ENCODE data around the gene LYPD6B. TPM values are rescaled to one million over a fixed set of nuclear protein-coding genes. Genes with fewer than 3 reads are reported as not detected.

LYPD6B gene
- total and polyA plus RNA-seq, 2 donors from 2014 or later, result 9.4 to 17.6 TPM

DNA sequence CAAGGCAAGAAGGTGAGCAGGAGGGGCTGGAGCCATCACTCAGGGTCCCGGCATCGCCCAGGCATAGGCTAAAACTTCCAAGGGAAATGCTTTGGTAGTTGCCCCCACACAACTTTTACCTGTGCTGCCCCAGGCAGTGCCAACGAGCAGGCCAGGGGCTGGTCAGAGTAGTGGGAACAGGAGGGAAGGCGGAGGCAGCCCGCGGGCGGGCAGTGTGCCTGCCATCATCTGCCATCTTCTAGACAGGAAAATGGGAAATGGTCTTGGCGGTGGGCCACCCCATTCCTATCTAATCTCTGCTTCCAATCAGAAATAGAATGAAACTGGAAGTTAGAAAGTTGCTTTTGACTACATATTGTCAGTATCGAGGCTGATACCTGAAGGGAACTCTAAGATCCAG, 26.0 kb upstream of the LYPD6B start:
- H3K4me1 ChIP-seq (ENCODE audit: control insufficient read depth in 2 of 3, insufficient read depth in 2 of 3, low read depth in 1 of 3, low read length in 3 of 3), result peaks cover 0 to 7% (median 6%) of the 10 kb centered on the region in 3 donors
- FAIRE-seq (no peak), DNase-seq (no peak)
- H3K36me3 ChIP-seq (ENCODE audit: control insufficient read depth in 2 of 3, insufficient read depth in 3 of 3, low read length in 3 of 3), result no peaks in the 10 kb centered on the region
- H3K9ac ChIP-seq (ENCODE audit: low read length in 3 of 3), result no peak overlapping the region
- H3K27me3 ChIP-seq (ENCODE audit: control insufficient read depth, insufficient read depth, low read length), result no peaks in the 10 kb centered on the region
- intact Hi-C loops (cut with DNase I), result no loop called here
- no peak overlapping the region for H3K27ac ChIP-seq (ENCODE audit: low read depth in 2 of 2, low read length in 2 of 2)
- H3K4me3 ChIP-seq (ENCODE audit: low read length in 3 of 3), result no peak overlapping the region
- H3K9me3 ChIP-seq (ENCODE audit: control insufficient read depth in 2 of 3, insufficient read depth in 1 of 3, low read length in 3 of 3), result no peaks in the 10 kb centered on the region
- TF ChIP-seq, protein P1, sequence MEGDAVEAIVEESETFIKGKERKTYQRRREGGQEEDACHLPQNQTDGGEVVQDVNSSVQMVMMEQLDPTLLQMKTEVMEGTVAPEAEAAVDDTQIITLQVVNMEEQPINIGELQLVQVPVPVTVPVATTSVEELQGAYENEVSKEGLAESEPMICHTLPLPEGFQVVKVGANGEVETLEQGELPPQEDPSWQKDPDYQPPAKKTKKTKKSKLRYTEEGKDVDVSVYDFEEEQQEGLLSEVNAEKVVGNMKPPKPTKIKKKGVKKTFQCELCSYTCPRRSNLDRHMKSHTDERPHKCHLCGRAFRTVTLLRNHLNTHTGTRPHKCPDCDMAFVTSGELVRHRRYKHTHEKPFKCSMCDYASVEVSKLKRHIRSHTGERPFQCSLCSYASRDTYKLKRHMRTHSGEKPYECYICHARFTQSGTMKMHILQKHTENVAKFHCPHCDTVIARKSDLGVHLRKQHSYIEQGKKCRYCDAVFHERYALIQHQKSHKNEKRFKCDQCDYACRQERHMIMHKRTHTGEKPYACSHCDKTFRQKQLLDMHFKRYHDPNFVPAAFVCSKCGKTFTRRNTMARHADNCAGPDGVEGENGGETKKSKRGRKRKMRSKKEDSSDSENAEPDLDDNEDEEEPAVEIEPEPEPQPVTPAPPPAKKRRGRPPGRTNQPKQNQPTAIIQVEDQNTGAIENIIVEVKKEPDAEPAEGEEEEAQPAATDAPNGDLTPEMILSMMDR (IDR thresholded peaks at IDR 0.05; ENCODE audit: borderline replicate concordance, extremely low read depth, insufficient read depth), result no peak

DNA sequence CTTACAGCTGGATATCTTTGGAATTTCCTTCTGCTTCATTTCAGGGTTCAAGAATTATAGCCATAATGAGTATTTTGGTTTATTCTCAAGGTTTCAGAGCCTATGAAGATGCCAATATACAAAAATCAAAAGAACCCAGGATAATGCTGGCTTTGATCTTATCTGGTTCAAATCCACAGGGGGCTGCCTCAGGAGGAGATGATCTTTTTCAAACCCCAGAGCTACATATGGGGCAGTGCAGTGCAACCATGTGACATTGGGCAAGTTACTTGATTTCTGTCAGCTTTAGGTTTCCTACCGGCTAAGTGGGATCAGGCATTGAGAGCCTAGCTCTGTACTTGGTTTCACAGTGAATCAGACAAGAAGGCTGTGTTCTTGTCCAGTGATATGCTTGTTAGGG, 23.0 kb upstream of the LYPD6B start:
- no peak overlapping the region for H3K27ac ChIP-seq (ENCODE audit: low read depth in 2 of 2, low read length in 2 of 2)
- intact Hi-C loops (cut with DNase I), result loop anchor here (5.0 kb wide), 1 partner anchor 547 kb away; no protein-coding TSS in a partner anchor
- H3K27me3 ChIP-seq (ENCODE audit: control insufficient read depth, insufficient read depth, low read length), result no peaks in the 10 kb centered on the region
- FAIRE-seq, result no peak
- peaks cover 0 to 7% (median 6%) of the 10 kb centered on the region in 3 donors for H3K4me1 ChIP-seq (ENCODE audit: control insufficient read depth in 2 of 3, insufficient read depth in 2 of 3, low read depth in 1 of 3, low read length in 3 of 3)
- TF ChIP-seq, protein P1 (IDR thresholded peaks at IDR 0.05; ENCODE audit: borderline replicate concordance, extremely low read depth, insufficient read depth), result no peak
- H3K9ac ChIP-seq (ENCODE audit: low read length in 3 of 3), result no peak overlapping the region
- no peaks in the 10 kb centered on the region for H3K9me3 ChIP-seq (ENCODE audit: control insufficient read depth in 2 of 3, insufficient read depth in 1 of 3, low read length in 3 of 3)
- DNase-seq, result no peak
- no peak overlapping the region for H3K4me3 ChIP-seq (ENCODE audit: low read length in 3 of 3)
- no peaks in the 10 kb centered on the region for H3K36me3 ChIP-seq (ENCODE audit: control insufficient read depth in 2 of 3, insufficient read depth in 3 of 3, low read length in 3 of 3)

DNA sequence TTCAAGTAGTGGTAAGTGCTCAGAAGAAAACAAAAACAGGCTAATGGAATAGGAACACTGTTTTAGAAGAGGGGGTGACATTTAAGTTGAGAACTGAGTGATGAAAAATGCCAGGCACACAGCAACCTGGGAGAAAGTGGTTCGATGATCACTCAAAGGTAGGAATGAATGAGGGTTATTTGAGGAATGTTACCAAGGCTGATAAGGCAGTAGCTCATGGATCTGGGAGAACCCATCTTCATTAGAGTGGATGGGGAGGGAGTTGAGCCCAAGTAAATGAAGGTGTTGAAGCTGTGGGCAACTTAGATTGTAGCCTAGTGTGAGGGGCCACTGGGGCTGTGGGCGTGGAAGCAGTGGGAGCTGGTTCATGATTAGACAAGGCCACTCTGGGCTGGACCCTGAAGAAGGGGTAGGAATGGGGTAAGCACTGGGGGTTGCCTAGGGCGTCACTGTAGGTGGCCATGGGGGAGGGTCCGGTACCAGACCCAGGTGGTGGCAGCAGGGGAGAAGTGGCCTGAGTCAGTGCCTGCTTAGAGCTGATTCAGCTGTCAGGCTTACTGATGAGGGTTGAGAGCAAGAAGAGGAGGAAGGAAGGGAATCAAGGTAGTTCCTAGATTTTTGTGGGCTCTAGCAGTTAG, 22.5 kb upstream of the LYPD6B start:
- Histone ChIP-seq H3K27me3 (ENCODE audit: control insufficient read depth, insufficient read depth, low read length) (no peaks in the 10 kb centered on the region), H3K4me3 (ENCODE audit: low read length in 3 of 3) (no peak overlapping the region), H3K9me3 (ENCODE audit: control insufficient read depth in 2 of 3, insufficient read depth in 1 of 3, low read length in 3 of 3) (no peaks in the 10 kb centered on the region), H3K36me3 (ENCODE audit: control insufficient read depth in 2 of 3, insufficient read depth in 3 of 3, low read length in 3 of 3) (no peaks in the 10 kb centered on the region), H3K9ac (ENCODE audit: low read length in 3 of 3) (no peak overlapping the region), H3K27ac (ENCODE audit: low read depth in 2 of 2, low read length in 2 of 2) (no peak overlapping the region), H3K4me1 (ENCODE audit: control insufficient read depth in 2 of 3, insufficient read depth in 2 of 3, low read depth in 1 of 3, low read length in 3 of 3) (peaks cover 0 to 7% (median 6%) of the 10 kb centered on the region in 3 donors)
- no peak for DNase-seq
- intact Hi-C loops (cut with DNase I), result loop anchor here (5.0 kb wide), 1 partner anchor 546 kb away; no protein-coding TSS in a partner anchor
- TF ChIP-seq, protein P1 (IDR thresholded peaks at IDR 0.05; ENCODE audit: borderline replicate concordance, extremely low read depth, insufficient read depth), result no peak
- no peak for FAIRE-seq

Data from kidney (tissue), 14 donors.